Calu3 (cell line): Measurements from ENCODE around the gene MECR. TPM values are rescaled to one million over a fixed set of nuclear protein-coding genes. Genes with fewer than 3 reads are reported as not detected.
"Not testable (repeated sequence)": the region's sequence is repeated elsewhere in the genome, so short reads cannot be mapped to it uniquely, and the experiment has no call there.

ENCODE experiments used
- BruUV-seq: library from RNA; stranded (reverse); fragments of 400-500 nt; replicated peaks from 2 replicates; lab custom pipeline; 2021; lab: Mats Ljungman, UMichigan
- CTCF ChIA-PET: fragments of 300-600 bp; sonication (Branson Sonifier 250); formaldehyde crosslinking; loops from one replicate; lab custom pipeline; 2022; ENCODE audit warnings: antibody characterized with exemption; lab: Charles Lee
- DNase-seq: peaks from one replicate; pipeline ENCODE4 v3.0.0; 2022
- H3K27ac Mint-ChIP-seq: one replicate; pipeline ENCODE4 v1.8.0; 2022; ENCODE audit warnings: mixed read lengths; ENCODE audit not compliant: unreplicated experiment
- H3K27me3 Mint-ChIP-seq: one replicate; pipeline ENCODE4 v1.8.0; 2022; ENCODE audit warnings: mixed read lengths; ENCODE audit not compliant: unreplicated experiment
- H3K36me3 Mint-ChIP-seq: one replicate; pipeline ENCODE4 v1.8.0; 2022; ENCODE audit warnings: mild to moderate bottlenecking, moderate library complexity, mixed read lengths; ENCODE audit not compliant: insufficient read depth, unreplicated experiment
- H3K4me1 Mint-ChIP-seq: one replicate; pipeline ENCODE4 v1.8.0; 2022; ENCODE audit warnings: mild to moderate bottlenecking, low read depth, mixed read lengths; ENCODE audit not compliant: unreplicated experiment
- H3K4me3 Mint-ChIP-seq: one replicate; pipeline ENCODE4 v1.8.0; 2022; ENCODE audit warnings: mild to moderate bottlenecking, low read depth, moderate library complexity, mixed read lengths; ENCODE audit not compliant: unreplicated experiment
- H3K9me3 Mint-ChIP-seq: one replicate; pipeline ENCODE4 v1.8.0; 2022; ENCODE audit warnings: low read depth, mixed read lengths; ENCODE audit not compliant: unreplicated experiment
- CTCF ChIP-seq: fragments of 200-600 bp; IDR thresholded peaks from one replicate; pipeline ENCODE4 v1.8.0; 2022; ENCODE audit warnings: antibody characterized with exemption; ENCODE audit not compliant: unreplicated experiment
- intact Hi-C: fragments of 100-400 bp; cut with micrococcal nuclease; formaldehyde crosslinking; loops from one replicate; pipeline ENCODE4 v1.10.0; 2022; ENCODE audit not compliant: unreplicated experiment
- total RNA-seq: library from RNA; stranded (reverse); gene quantifications from 2 replicates; pipeline ENCODE4 v1.2.3, GENCODE V29; 2022

The MECR gene
- total RNA-seq, 1 experiment from 2014 or later: 46.8 TPM

GRCh38 chr1:29237129-29237821, 6.5 kb upstream of the MECR start:
- Mint-ChIP-seq H3K4me1 (peaks cover 33% of the 10 kb centered on the region), H3K4me3 (peak overlapping the region; percentile 97), H3K36me3 (peaks cover 36% of the 10 kb centered on the region), H3K27me3 (peaks cover 21% of the 10 kb centered on the region), H3K27ac (peak overlapping the region; percentile 91), H3K9me3 (no peaks in the 10 kb centered on the region)
- DNase-seq: peak; percentile 56
- no peak for TF ChIP-seq CTCF
- CTCF ChIA-PET: no interaction called here
- BruUV-seq: TSS peak; percentile 47
- intact Hi-C loops: loop anchor here (5.0 to 10.0 kb wide), 2 partner anchors 105 to 478 kb away; no protein-coding TSS in a partner anchor

GRCh38 chr1:29236712-29237128, 6.0 kb upstream of the MECR start:
- no peak for TF ChIP-seq CTCF
- BruUV-seq: no TSS peak
- Mint-ChIP-seq H3K4me3 (peak overlapping the region; percentile 97), H3K36me3 (peaks cover 36% of the 10 kb centered on the region), H3K27ac (peak overlapping the region; percentile 91), H3K9me3 (no peaks in the 10 kb centered on the region), H3K27me3 (peaks cover 21% of the 10 kb centered on the region), H3K4me1 (peaks cover 33% of the 10 kb centered on the region)
- DNase-seq: no peak
- intact Hi-C loops: loop anchor here (5.0 to 10.0 kb wide), 2 partner anchors 106 to 478 kb away; no protein-coding TSS in a partner anchor
- CTCF ChIA-PET: no interaction called here

- Mint-ChIP-seq H3K4me1 (peaks cover 35% of the 10 kb centered on the region), H3K9me3 (no peaks in the 10 kb centered on the region), H3K4me3 (peak within 1 kb of the TSS; percentile 97), H3K27ac (peak within 1 kb of the TSS; percentile 91), H3K27me3 (peaks cover 21% of the 10 kb centered on the region), H3K36me3 (peaks cover 37% of the 10 kb centered on the region)
- intact Hi-C loops: loop anchor here (5.0 to 10.0 kb wide), 2 partner anchors 106 to 479 kb away; no protein-coding TSS in a partner anchor
- peak; percentile 84 for TF ChIP-seq CTCF
- DNase-seq: peak; percentile 92
- CTCF ChIA-PET: no interaction called here
- no TSS peak for BruUV-seq
These were observed 5.4 kb upstream of the MECR start, which contains the start of gene PTPRU for GRCh38 chr1:29235955-29236711. PTPRU (plus strand) TSS chr1:29236522; CDS start chr1:29236645, 123 bp downstream.

- BruUV-seq, H3K27ac Mint-ChIP-seq, H3K4me3 Mint-ChIP-seq, H3K9me3 Mint-ChIP-seq, CTCF ChIA-PET, DNase-seq: not testable (repeated sequence)
- peaks cover 32% of the 10 kb centered on the region for H3K4me1 Mint-ChIP-seq
- intact Hi-C loops: loop anchor here (5.0 to 10.0 kb wide), 2 partner anchors 107 to 480 kb away; no protein-coding TSS in a partner anchor
- H3K27me3 Mint-ChIP-seq: peaks cover 21% of the 10 kb centered on the region
- H3K36me3 Mint-ChIP-seq: peaks cover 46% of the 10 kb centered on the region
These were observed 4.1 kb upstream of the MECR start for GRCh38 chr1:29234881-29235280.
